GM21717 (cell line): Measurements from ENCODE around the gene GOLM1.
"Not testable (repeated sequence)": the region's sequence is repeated elsewhere in the genome, so short reads cannot be mapped to it uniquely, and the experiment has no call there.

Experiments
- ATAC-seq: cut with Tn5 transposase; IDR thresholded peaks from one replicate; pipeline ENCODE4 v1.9.1; 2021; ENCODE audit warnings: mild to moderate bottlenecking, moderate library complexity; ENCODE audit not compliant: unreplicated experiment

Gene GOLM1

GRCh38 chr9:86098824-86099700 is at the start of gene GOLM1:
TSS of gene GOLM1 (minus strand) at chr9:86099558. CDS start at chr9:86079320, 20,238 bp downstream.
- peak; percentile 64 for ATAC-seq

- ATAC-seq, result not testable (repeated sequence)
Measured at GRCh38 chr9:86146671-86147070, 47.3 kb upstream of the GOLM1 start.

- ATAC-seq, result not testable (repeated sequence)
Measured at GRCh38 chr9:86145960-86146359, 46.6 kb upstream of the GOLM1 start.

GRCh38 chr9:86142973-86143372 is 43.6 kb upstream of the GOLM1 start:
- no peak for ATAC-seq

- ATAC-seq, result no peak
Measured at GRCh38 chr9:86141843-86142242, 42.5 kb upstream of the GOLM1 start.

GRCh38 chr9:86135371-86135770 is 36.0 kb upstream of the GOLM1 start:
- ATAC-seq, result no peak

GRCh38 chr9:86134361-86134760 is 35.0 kb upstream of the GOLM1 start:
- no peak for ATAC-seq

- ATAC-seq, result no peak
Measured at GRCh38 chr9:86128235-86128822, 29.0 kb upstream of the GOLM1 start.

- ATAC-seq, result no peak
Measured at GRCh38 chr9:86126998-86127972, 27.9 kb upstream of the GOLM1 start.

GRCh38 chr9:86122311-86122710 is 23.0 kb upstream of the GOLM1 start:
- ATAC-seq, result no peak

- ATAC-seq, result no peak
Measured at GRCh38 chr9:86119457-86119856, 20.1 kb upstream of the GOLM1 start.

GRCh38 chr9:86116425-86116824 is 17.1 kb upstream of the GOLM1 start:
- ATAC-seq, result no peak

- no peak for ATAC-seq
Measured at GRCh38 chr9:86115886-86116285, 16.5 kb upstream of the GOLM1 start.

GRCh38 chr9:86112057-86112456 is 12.7 kb upstream of the GOLM1 start:
- no peak for ATAC-seq

GRCh38 chr9:86102626-86103025 is 3.3 kb upstream of the GOLM1 start:
- ATAC-seq, result no peak

- peak; percentile 27 for ATAC-seq
Measured at GRCh38 chr9:86099701-86100364, 475 bp upstream of the GOLM1 start.

GRCh38 chr9:86097510-86098224 is 1.7 kb downstream of the GOLM1 start:
- no peak for ATAC-seq

- no peak for ATAC-seq
Measured at GRCh38 chr9:86096386-86096785, 3.0 kb downstream of the GOLM1 start.

GRCh38 chr9:86093788-86094555 is 5.4 kb downstream of the GOLM1 start:
- no peak for ATAC-seq
